ENCODE data around the gene PLCB4. TPM values are rescaled to one million over a fixed set of nuclear protein-coding genes. Genes with fewer than 3 reads are reported as not detected.

The PLCB4 gene
- total and polyA plus RNA-seq, 8 donors = 0.56 to 9.3 (median 2.3) TPM

DNA sequence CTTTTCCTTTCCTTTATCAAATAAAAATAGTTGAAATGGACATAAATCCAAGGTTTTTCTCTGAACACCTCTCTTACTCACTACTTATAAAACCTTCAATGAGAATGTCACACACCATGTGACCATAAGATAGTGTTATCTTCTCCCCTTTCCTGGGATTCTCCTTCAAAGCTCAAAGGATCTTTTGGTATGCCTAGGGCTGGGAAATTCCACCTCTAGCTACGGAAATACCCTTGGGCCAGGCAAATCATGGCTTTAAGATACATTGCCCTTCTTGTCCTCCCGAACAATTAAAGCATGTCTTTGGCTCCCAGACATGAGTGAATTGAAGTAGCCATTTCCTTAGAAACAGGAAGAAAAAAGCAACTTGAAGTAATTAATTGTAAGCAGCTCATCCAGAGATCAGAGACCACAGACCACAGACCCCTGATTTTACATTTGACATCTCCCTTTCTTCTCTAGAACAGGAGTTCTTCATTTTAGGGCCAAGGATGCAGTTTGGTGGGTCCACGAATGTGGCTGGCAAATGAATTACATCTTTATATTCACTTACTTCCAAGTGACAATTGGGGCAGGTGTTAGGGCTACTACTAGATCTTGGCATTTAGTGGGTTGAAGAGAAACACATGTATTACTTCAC is 4.1 kb downstream of the PLCB4 start:
- no peak for DNase-seq
- H3K27ac ChIP-seq = no peak overlapping the region
- FAIRE-seq = no peak
- H3K4me1 ChIP-seq = no peaks in the 10 kb centered on the region
- no peak for ATAC-seq
- TF ChIP-seq, protein P1, sequence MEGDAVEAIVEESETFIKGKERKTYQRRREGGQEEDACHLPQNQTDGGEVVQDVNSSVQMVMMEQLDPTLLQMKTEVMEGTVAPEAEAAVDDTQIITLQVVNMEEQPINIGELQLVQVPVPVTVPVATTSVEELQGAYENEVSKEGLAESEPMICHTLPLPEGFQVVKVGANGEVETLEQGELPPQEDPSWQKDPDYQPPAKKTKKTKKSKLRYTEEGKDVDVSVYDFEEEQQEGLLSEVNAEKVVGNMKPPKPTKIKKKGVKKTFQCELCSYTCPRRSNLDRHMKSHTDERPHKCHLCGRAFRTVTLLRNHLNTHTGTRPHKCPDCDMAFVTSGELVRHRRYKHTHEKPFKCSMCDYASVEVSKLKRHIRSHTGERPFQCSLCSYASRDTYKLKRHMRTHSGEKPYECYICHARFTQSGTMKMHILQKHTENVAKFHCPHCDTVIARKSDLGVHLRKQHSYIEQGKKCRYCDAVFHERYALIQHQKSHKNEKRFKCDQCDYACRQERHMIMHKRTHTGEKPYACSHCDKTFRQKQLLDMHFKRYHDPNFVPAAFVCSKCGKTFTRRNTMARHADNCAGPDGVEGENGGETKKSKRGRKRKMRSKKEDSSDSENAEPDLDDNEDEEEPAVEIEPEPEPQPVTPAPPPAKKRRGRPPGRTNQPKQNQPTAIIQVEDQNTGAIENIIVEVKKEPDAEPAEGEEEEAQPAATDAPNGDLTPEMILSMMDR (IDR thresholded peaks at IDR 0.05) = no peak
- H3K27me3 ChIP-seq = peaks cover 0 to 12% (median 2%) of the 10 kb centered on the region in 4 donors
- intact Hi-C loops (cut with DNase I) = no loop called here
- no peak overlapping the region for H3K4me3 ChIP-seq
- 72 to 79% methylated on average over 3 of the region's 3 CpGs for WGBS, 2 donors
- no peaks in the 10 kb centered on the region for H3K9me3 ChIP-seq
- H3K36me3 ChIP-seq = no peaks in the 10 kb centered on the region

DNA sequence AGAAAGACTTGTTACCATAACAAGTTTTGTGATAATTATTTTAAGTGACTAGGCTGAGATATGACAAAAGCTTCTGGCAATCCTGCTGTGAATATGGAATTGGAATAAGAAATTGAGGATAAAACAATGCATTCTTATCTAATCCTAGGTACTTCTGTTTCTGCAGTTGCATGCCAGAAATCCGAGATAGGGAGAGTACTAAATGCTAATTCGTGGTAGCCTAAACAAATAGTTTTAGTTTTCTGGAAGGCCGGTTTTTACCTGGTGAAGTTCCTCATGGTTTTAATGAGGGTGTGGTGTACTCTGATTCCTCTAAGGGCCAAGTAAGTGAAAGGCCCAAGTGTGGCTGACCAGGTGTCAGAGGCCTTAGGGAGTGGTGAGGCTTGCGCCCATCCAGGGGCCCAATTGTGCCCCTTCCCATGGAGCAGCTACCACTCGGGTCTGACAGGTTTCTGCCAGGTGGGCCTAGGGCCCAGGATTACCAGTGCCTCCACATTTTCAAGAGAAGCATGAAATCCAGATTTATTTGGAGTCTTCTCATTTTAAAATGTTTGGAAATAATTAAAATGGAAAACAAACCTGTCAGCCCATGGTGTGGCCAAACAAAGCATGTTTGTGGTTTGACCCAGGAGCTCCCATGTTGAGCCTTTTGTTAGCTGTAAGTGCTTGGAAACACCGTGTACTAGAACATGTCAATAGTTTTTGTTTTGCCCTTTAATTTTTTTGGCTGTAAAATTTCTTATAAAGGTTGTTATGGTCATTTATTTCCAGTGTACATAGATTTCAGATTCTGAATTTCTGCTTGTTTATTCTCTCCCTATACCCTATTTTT is 6.6 kb downstream of the PLCB4 start:
- Histone ChIP-seq H3K4me1 (no peaks in the 10 kb centered on the region), H3K4me3 (no peak overlapping the region), H3K9me3 (no peaks in the 10 kb centered on the region), H3K27me3 (peaks cover 0 to 10% (median 0%) of the 10 kb centered on the region in 4 donors), H3K27ac (no peak overlapping the region), H3K36me3 (no peaks in the 10 kb centered on the region)
- WGBS, 2 donors = 51 to 64% methylated on average over 6 of the region's 6 CpGs
- no peak for FAIRE-seq
- no peak for DNase-seq
- intact Hi-C loops (cut with DNase I) = no loop called here
- TF ChIP-seq, protein P1 (IDR thresholded peaks at IDR 0.05) = no peak
- no peak for ATAC-seq

DNA sequence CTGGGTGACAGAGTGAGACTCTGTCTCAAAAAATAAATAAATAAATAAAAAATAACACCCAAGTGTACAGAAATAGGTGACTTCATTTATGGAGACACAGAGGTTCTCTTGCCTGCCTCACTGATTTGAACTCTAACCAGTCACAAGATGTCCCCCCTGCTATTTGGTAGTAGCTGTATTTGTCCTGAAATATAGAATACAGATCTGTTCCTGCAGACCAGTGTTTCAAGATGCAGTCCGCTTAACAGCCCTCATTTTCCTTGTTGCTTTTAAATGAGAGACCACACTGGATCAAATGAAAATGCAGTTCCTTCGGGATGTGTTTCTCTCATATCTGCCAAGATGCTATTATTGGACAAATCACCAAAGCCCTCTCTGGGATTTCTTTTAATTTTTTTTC is 7.6 kb downstream of the PLCB4 start:
- H3K27ac ChIP-seq = no peak overlapping the region
- intact Hi-C loops (cut with DNase I) = no loop called here
- H3K4me3 ChIP-seq = no peak overlapping the region
- H3K36me3 ChIP-seq = no peaks in the 10 kb centered on the region
- no peaks in the 10 kb centered on the region for H3K4me1 ChIP-seq
- H3K9me3 ChIP-seq = no peaks in the 10 kb centered on the region
- ATAC-seq (no peak), FAIRE-seq (no peak), DNase-seq (no peak)
- 86 to 88% methylated on average over 2 of the region's 2 CpGs for WGBS, 2 donors
- TF ChIP-seq, protein P1 (IDR thresholded peaks at IDR 0.05) = no peak
- peaks cover 0 to 3% (median 0%) of the 10 kb centered on the region in 4 donors for H3K27me3 ChIP-seq

DNA sequence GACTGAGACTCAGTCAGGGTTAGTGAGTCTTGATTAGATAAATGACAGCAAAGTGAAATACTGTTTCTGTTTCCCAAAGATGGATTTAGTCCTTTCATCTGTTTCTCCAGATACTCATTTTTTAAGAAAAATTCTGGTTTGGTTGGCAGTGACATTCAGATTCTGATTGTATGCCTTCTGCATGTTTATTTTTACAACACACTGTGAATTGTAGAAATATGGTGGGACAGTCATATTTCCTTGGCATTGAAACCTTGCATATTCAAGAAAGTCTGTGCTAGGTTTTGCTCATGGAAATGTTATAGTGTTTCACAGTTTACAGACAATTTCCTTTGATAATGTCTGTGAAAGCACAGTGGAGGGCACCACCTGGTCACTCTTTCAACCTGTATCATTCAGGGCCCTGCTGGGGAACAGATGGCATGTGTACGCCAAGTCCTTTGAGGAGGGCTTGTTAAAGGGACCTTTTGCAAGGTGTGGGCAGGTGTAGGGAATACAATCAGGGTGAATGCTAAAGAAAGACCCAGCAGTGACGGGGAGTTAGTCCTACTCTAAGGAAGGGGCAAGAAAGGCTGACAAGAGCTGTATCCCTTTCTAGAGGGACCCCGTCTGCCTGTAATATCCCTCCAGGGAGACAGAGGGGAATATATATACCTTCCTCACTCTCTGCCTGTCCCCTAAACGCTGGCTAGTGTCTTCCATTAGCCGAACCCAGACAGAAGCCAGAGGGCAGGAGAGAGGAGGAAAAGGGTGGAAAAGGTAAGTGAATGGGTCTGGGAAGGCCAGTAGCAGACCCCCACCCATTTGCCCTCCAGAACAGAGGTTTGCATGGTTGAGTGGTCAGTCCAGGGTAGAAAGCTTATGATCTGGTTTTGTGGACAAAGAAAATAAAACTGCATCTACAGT is 10.2 kb downstream of the PLCB4 start:
- no peak for FAIRE-seq

More for the DNA sequence above, 10.2 kb downstream of the PLCB4 start:
- no peaks in the 10 kb centered on the region for H3K36me3 ChIP-seq
- no peaks in the 10 kb centered on the region for H3K27me3 ChIP-seq
- no peak overlapping the region for H3K4me3 ChIP-seq
- DNase-seq (no peak), ATAC-seq (peak in 3 of 4 donors; percentile 39 to 85 (median 80))
- H3K9me3 ChIP-seq = no peaks in the 10 kb centered on the region
- 71 to 82% methylated on average over 5 of the region's 5 CpGs for WGBS, 2 donors
- no peaks in the 10 kb centered on the region for H3K4me1 ChIP-seq
- TF ChIP-seq, protein P1 (IDR thresholded peaks at IDR 0.05) = no peak
- intact Hi-C loops (cut with DNase I) = no loop called here
- no peak overlapping the region for H3K27ac ChIP-seq

Measured in pancreas (tissue), 10 donors.